OCI-M2 (cell line): ENCODE results near the gene VSIR.

Experiments
- DNase-seq: peaks from one replicate; lab custom pipeline; 2025; ENCODE audit not compliant: unreplicated experiment; lab: John Stamatoyannopoulos, UW

VSIR gene

DNA sequence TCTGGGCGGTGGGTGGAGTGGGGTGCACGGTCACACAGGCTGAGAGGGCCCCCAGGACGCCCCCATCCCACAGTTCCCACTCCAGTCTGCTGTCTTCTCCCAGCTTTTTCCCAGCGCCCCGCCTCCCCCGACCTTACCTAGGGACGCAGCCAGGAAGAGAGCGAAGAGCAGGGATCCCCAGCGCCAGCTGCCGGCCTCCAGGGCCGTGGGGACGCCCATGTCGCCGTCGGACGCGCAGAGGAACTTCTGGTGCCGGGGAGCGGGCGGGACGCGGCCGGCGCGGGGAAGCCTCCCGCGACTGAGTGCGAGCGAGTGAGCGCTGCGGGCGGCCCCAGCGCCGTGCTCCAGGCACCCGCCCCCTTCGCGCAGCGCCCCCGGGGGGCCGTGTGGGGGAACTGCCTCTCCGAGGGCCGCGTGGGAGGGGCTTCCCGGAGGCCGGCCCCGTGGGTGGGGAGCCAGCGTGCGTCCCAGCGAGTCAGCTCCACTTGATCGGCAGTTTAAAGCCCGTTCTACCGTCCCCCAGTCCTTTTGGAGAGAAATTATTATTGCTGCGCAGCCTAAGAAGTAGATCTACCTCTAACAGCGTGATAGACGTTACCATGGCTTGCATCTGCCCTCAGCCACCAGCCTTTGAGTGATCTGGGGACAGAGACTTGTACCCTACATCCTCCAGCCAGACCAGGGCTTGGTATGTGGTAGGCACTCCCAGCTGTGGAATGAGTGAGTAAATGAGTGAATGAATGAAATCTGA lies at the start of gene VSIR:
VSIR (minus strand) TSS at position 300 of the 751 bp plus-strand sequence; CDS start at position 219, 81 bp downstream.
- no peak for DNase-seq

DNA sequence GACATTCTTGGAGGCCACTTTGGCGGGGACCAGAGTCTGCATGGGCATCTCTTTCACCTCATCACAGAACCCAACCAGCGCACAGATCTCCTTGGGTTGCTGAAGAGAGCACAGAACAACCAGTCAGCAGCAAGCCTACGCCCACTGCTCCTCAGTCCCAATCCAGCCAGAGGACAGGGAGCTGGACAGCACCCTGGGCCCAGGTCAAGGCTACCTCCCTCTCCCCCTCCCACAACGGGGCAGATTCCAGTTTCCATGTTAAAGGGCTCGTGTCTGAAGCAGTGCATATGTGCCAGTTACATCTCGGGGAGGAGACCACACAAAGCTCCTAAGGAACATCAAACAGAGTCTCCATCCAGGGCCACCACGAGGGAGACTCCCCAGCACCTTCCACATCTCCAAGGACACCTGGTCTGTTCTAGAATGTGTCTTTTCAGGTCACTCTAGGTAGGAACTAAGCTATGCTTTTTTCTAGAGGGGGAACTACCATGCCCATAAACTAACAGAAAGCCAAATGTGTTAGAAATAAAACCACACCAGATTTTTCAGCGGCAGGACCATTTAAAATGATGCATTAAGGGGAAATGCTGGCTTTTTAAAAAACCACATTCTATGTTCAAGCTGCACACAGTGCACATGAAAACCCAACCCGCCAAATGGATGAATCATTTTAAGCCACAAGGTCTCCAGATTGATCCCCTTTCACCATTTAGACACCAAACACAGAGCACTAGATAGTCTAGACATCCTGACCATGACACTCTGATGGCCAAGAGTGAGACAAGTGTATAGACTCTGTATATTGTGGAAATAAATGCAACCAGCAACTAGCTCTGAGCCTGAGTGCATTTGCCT lies 48.8 kb upstream of the VSIR start:
- DNase-seq, result no peak

DNA sequence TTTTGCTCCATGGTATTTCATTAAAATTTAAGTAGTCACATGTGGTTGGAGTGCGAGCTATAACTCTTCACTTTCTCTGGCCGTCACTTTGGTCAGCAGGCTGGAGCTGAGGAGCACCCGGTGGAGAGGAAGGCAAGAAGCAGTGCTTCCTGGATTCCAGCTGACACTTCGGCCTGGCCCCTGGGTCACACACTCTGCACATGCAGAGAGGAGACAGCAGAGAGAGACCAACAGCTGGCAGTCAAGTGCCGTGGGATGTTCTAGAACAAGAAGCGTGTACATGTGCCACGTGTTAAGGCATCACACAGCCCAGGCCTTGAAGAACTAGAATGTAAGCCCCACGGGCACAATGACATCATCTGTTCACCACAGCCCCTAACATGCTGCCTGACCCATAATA lies 47.6 kb upstream of the VSIR start:
- no peak for DNase-seq

DNA sequence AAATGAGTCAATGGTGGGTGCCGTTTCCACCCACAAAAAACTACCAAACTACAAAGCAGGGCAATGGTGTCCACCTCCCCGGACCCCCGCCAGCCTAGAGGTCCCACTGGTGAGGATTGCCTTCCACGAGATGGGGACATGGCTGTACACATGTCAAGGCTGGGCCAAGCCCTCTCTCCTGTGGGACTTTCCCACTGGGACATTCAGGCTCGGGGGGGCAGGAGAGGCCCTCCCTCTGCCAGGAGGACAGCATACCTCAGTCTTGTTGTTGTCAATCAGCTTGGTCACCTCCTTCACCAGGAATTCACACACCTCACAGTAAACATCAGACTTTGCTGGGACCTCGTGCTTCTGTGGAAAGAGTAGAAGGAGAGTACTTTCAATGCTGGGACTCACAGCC lies 46.7 kb upstream of the VSIR start:
- DNase-seq, result no peak

DNA sequence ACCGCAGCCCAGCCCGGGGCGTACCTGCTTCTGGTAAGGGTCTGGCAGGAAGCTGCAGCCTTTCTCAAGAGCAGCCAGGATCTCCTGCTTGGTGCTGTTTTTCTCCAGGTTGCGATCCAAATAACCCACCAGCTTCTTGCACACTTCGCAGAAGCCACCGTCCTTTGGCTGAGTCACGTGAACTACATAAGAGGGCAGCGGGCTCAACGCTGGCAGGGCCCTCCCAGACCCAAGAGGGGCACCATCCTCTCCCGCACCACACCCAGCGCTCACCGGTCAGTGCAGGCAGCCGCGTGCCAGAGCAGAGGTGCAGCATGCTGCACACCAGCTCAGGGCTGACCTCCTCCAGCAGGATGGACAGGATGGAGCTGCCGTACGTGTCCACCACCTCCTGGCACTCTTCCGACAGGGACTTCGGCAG lies 46.1 kb upstream of the VSIR start:
- DNase-seq, result no peak

DNA sequence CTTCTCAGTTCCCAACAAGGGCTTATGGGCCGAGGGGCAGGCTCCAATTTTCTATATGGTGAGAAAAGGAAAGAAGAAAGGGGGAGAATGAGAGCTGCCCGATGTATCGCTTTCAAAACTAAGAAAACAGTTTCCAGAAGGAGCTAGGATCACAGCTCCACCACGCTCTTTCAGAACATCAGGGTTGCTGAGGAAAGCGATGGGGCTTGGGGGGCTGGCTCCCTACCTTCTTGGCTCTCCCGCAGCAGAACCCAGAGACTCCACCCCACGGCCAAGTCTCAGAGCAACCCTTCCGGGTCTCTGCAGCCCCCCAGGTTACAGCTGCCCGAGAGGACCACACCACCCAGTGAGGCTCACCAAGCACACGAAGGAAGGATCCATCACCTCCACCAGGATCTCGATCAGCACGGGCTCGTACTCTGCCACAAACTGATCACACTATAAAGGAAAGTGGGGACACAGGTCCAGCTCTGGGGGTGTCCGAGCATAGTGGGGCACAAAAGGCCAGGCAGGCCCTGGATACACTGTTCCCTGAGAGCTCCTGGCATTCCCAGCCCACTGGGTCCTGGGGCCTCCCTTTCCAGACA lies 45.4 kb upstream of the VSIR start:
- no peak for DNase-seq

DNA sequence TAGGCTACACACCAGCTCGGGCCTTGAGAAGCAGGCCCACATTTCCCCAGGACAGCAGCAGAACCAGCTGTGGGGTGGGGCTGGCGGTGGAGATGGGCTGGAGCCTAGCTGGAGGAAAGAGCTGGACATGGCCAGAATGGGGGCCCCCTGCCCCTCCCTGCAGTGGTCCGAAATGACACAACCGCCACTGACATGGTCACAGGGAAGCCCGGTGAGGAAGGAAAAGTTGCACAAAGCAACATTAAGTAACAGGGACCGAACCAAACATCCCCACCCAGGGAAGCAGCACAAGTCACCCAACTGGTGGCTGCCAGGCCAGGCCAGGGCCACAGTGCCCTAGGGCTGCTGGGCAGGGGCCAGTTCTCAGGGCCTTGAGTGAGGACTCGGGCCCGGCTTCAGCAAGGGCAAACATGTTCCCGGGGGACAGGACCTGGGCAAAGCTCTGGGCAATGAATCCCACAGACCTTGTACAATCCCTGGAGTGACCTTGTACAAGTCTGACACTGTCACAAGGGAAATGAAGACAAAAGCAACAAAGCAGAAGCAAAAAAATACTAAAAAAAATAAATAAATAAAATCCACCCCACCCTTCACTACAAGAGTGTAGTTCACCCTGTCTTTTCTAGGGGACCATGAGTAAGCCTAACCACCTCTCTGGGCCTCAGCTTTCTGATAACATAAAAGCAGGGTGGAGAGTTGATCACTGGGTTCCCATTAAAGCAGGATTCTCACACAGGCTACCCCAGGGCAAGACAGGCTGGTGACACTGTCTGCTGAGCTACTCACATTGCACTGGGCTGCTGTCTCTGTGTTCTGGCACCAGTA lies 44.7 kb upstream of the VSIR start:
- DNase-seq, result no peak

DNA sequence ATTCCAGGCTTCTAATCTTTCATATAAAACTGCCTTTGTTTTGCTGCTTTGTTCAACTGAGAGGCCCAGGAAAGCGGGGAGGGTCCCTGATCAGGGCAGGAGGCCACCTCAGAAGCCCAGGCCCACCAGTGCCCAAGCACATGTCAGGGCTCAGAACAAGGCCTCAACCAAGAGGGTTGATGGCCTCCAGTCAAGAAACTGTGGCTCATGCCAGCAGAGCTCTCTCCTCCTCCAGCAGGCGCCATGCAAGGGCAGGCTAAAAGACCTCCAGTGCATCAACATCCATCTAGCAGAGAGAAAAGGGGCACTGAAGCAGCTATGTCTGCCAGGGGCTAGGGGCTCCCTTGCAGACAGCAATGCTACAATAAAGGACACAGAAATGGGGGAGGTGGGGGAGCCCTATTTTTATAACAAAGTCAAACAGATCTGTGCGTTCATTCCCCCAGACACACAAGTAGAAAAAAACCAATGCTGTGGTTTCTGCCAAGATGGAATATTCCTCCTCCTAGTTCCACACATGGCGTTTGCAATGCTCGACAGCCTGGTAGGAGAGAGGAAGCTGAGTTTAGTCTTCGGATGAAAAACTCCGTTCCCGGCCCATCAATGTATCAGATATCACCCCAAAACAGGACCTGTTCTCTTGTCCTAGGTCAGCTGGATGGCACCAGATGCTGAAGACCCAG lies 43.8 kb upstream of the VSIR start:
- no peak for DNase-seq

DNA sequence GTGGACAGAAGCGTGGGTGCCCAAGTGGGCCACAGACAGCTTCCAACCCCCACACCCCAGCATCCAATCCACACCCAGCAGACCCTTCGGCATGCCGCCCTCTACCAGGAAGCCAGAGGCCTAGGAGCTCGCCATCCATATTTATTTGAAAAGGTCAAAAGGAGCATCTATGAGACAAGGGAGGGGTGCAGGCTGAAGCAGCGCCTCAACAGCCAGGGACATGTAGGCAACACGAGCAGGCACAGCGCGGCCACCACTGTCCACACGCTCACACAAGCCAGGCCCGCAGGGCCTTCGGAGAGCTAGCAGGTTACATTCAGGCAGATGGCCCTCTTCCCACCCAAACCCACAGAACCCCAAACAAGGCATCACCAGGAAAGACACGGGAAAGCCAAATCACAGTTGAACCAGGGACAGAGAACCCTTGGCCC lies 43.1 kb upstream of the VSIR start:
- no peak for DNase-seq

DNA sequence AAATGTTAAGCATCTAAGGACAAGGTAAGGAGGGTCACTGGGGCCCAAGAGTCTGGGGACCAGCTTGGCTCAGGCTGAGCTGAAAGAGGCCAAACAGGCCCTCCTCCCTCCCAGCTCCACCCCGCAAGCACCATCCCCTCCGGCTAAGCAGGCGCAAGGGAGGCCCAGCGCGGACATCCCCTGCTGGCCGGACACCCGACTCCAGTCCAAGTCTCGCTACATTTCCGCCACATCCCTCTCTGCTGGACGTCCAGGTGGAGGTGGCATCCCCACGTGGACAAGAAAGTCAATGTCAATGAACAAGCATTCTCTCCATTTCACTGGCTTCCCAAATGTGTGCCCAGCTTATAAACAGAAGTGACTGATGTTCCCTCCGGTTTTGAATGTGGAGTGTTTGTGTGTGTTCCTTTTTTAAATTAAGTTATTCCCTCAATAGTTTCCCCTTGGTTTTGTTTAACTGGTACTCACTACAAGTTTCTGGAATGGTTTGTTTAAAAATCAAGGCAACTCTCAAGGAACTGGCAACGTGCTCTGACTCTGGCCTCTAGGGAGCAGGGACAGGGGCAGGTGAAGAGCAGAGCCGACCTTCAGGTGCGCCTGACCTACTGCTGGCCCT lies 42.3 kb upstream of the VSIR start:
- DNase-seq, result no peak

DNA sequence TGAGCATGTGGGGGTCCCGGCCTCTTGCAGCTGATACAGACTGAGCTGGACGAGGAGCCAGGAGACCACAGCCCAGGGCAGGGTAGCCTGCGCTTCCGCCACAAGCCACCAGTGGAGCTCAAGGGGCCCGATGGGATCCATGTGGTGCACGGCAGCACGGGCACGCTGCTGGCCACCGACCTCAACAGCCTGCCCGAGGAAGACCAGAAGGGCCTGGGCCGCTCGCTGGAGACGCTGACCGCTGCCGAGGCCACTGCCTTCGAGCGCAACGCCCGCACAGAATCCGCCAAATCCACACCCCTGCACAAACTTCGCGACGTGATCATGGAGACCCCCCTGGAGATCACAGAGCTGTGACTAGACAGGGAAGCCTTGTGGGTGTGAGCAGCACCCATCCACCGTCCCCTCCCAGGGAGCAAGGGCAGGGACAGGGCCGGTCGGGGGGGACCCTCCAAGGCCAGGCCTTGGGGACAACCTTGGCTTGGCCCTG lies 41.6 kb upstream of the VSIR start:
- DNase-seq, result no peak

DNA sequence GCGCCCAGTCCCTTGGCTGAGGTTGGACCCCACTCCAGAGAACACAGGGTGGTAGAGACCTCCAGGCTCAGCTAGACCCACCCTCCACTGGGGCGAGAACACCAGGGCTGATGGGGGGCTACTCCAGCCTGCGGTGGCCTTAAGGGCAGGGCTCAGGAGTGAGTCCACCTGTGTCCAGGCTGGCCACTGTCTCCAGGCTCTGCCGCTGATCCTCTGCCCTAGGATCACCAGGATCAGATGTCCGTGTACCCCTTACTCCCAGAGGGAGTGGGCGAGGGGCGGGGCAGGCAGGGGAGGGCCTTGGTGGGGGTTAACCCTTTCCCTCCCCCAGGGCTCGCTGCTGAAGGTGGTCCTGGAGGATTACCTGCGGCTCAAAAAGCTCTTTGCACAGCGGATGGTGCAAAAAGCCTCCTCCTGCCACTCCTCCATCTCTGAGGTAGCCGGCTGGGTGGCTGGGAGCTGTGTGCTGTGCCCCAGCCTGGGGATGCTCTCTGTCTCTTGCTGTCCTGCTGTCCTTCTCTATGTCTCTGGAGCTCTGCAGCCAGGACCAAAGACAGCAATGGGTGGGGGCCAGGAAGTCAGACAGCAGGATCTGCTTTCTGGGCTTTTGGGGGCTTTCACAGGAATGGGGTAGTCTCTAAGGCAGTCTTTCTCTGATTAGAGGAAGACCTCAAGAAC lies 39.7 kb upstream of the VSIR start:
- DNase-seq, result no peak

DNA sequence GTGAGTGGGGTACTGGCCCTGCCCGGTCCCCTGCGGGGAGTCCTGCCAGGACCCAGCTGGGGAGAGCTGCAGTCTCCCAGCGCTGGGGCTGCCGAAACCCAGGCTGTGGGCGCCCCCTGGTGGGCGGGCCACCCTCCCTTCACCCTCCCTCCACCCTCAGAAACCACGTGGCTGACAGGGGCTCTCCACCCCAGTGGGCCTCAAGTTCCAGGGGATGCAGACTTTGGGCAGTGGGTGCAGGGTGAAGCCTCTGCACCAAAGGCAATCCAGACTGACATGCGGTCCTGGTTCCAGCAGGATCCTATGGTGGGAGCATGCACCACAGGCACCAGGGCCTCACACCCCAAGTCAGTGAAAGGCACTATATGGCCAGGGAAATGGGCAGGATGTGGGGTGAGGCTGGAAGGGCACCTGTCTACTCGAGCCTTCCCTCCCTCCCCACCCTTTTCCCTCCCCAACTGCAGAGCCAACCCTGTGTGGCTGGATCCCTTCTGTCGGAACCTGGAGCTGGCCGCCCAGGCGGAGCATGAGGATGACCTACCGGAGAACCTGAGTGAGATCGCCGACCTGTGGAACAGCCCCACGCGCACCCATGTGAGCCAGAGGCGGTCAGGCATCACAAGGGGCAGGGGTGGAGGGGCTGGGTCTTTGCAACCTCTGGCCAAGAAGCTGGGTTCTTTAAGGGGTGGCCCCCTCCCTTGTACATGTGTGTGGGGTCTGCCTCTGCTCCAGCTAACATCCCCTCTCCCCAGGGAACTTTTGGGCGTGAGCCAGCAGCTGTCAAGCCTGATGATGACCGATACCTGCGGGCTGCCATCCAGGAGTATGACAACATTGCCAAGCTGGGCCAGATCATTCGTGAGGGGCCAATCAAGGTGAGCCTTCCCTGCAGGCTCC lies 38.9 kb upstream of the VSIR start:
- no peak for DNase-seq

DNA sequence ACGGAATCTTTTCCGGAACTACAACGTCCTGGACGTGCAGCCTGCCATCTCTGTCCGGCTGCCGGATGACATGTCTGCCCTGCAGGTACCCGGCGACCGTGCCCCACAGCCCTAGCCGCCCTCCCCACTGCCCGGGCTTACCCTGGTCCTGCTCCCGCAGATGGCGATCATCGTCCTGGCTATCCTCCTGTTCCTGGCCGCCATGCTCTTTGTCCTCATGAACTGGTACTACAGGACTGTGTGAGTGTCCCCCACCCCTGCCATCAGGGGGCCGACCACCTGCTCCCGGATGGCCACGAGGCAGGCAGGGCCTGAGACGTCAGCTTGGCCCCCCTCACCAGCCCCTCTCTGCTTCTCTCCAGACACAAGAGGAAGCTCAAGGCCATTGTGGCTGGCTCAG lies 38.0 kb upstream of the VSIR start:
- no peak for DNase-seq

DNA sequence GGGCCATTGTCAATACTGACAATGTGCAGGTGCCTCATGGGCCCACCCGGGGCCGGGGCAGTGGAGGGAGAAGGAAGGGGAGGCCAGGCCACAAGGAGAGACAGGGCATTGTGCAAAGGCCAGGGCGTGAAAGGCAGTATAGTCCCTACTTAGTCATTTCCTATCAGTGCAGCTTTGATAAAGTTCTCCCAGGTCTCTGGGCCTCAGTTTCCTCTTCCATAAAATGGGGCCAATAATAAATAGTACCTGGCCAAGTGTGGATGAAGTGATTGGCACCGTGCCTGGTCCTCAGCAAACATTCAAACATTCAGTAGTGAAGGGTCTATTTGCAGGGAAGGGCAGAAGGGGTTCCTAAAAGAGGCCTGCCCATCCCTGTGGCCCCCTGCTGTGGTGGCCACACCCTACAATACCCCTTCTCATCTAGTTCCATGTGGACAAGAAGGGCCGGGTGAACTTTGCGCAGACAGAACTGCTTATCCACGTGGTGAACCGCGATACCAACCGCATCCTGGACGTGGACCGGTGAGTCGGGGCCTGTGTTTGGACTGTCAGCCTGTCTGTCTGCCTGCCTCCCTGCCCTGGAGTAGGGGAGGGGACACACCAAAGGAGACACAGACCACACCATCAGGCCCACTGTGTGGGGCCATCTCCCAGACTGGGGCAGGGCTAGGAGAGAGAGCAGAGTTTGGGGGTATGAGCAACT lies 36.9 kb upstream of the VSIR start:
- no peak for DNase-seq

DNA sequence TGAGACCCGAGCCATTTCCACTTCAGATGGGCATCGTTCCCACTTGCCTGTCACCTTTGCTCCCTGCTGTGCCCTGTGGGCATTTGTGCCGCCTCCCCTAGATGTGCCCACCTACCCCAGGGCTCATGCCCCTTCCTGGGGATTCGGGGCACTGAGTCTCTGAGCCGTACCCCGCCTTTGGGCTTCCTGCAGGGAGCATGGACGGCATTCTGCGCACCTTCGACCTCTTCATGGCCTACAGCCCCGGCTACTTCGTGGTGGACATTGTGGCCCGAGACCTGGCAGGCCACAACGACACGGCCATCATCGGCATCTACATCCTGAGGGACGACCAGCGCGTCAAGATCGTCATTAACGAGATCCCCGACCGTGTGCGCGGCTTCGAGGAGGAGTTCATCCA lies 36.3 kb upstream of the VSIR start:
- no peak for DNase-seq

DNA sequence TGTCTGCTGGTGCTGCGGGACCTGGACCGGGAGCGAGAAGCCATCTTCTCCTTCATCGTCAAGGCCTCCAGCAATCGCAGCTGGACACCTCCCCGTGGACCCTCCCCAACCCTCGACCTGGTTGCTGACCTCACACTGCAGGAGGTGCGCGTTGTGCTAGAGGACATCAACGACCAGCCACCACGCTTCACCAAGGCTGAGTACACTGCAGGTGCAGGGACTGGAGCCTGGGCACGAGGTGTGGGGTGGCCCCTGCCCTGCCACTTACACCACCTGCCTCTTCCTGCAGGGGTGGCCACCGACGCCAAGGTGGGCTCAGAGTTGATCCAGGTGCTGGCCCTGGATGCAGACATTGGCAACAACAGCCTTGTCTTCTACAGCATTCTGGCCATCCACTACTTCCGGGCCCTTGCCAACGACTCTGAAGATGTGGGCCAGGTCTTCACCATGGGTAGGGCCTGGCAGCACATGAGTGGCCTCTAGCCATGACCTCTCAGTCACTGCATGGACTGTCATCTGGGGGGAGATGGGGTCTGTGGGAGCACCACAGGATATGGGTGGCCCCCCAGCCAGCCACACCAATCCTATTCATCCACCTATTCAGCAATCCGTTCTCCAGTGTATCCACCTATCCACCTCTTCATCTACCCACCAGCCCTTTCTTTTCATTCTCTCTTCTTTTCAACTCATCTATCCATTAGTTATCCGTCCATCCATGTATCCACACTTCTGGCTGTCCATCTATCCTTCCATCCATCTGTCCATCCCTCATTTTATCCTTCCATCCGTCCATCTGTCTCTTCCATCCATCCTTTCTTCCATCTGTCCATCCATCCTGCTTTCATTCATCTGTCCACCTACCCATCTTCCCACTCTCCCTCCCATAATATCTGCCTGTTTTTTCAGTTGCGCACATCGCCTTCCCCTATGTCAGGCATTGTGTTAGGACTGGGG lies 34.5 kb upstream of the VSIR start:
- no peak for DNase-seq
